ENCODE measurements around the gene TSLP. TPM values are rescaled to one million over a fixed set of nuclear protein-coding genes. Genes with fewer than 3 reads are reported as not detected.
A peak's percentile ranks its signal among the peaks of the same experiment; 100 is the strongest.

The TSLP gene
- 0.15 and 0.28 TPM in 2 replicates for total RNA-seq (2014; rRNA removed; shearing (Covaris generic))

GRCh38 chr5:111071413-111071812, at the start of gene TSLP:
TSLP (plus strand) TSS chr5:111071713; CDS start chr5:111071891, 178 bp downstream.
- no peak for DNase-seq
- H3K27me3 ChIP-seq (ENCODE audit: control insufficient read depth, insufficient read depth, low read length): peaks cover 64% of the 10 kb centered on the region
- H3K4me3 ChIP-seq (ENCODE audit: insufficient read depth, low read depth, low read length): peak within 1 kb of the TSS; percentile 51
- H3K36me3 ChIP-seq (replicated peaks; ENCODE audit: control insufficient read depth, insufficient read depth, low read length): no peaks in the 10 kb centered on the region; the same call in 1 of the 2 replicates

- H3K4me3 ChIP-seq (ENCODE audit: insufficient read depth, low read depth, low read length): no peak overlapping the region
- no peaks in the 10 kb centered on the region for H3K36me3 ChIP-seq (replicated peaks; ENCODE audit: control insufficient read depth, insufficient read depth, low read length)
- no peak for DNase-seq
- no peaks in the 10 kb centered on the region for H3K27me3 ChIP-seq (ENCODE audit: control insufficient read depth, insufficient read depth, low read length)
Measured at GRCh38 chr5:111022301-111022700, 49.2 kb upstream of the TSLP start.

GRCh38 chr5:111028865-111029264, 42.6 kb upstream of the TSLP start:
- DNase-seq: no peak
- H3K27me3 ChIP-seq (ENCODE audit: control insufficient read depth, insufficient read depth, low read length): no peaks in the 10 kb centered on the region
- H3K36me3 ChIP-seq (replicated peaks; ENCODE audit: control insufficient read depth, insufficient read depth, low read length): no peaks in the 10 kb centered on the region
- no peak overlapping the region for H3K4me3 ChIP-seq (ENCODE audit: insufficient read depth, low read depth, low read length)

- peak; percentile 17 for DNase-seq
Measured at GRCh38 chr5:111043712-111044506, 27.6 kb upstream of the TSLP start.

GRCh38 chr5:111058064-111058463, 13.4 kb upstream of the TSLP start:
- H3K4me3 ChIP-seq (ENCODE audit: insufficient read depth, low read depth, low read length): no peak overlapping the region
- no peaks in the 10 kb centered on the region for H3K36me3 ChIP-seq (replicated peaks; ENCODE audit: control insufficient read depth, insufficient read depth, low read length)
- no peak for DNase-seq
- no peaks in the 10 kb centered on the region for H3K27me3 ChIP-seq (ENCODE audit: control insufficient read depth, insufficient read depth, low read length)

More at GRCh38 chr5:111043712-111044506, 27.6 kb upstream of the TSLP start:
- H3K36me3 ChIP-seq (replicated peaks; ENCODE audit: control insufficient read depth, insufficient read depth, low read length): no peaks in the 10 kb centered on the region
- no peak overlapping the region for H3K4me3 ChIP-seq (ENCODE audit: insufficient read depth, low read depth, low read length)
- no peaks in the 10 kb centered on the region for H3K27me3 ChIP-seq (ENCODE audit: control insufficient read depth, insufficient read depth, low read length)

- no peak for DNase-seq
- no peaks in the 10 kb centered on the region for H3K36me3 ChIP-seq (replicated peaks; ENCODE audit: control insufficient read depth, insufficient read depth, low read length)
- no peak overlapping the region for H3K4me3 ChIP-seq (ENCODE audit: insufficient read depth, low read depth, low read length)
- no peaks in the 10 kb centered on the region for H3K27me3 ChIP-seq (ENCODE audit: control insufficient read depth, insufficient read depth, low read length)
Measured at GRCh38 chr5:111060169-111060568, 11.3 kb upstream of the TSLP start.

GRCh38 chr5:111061618-111062017, 9.9 kb upstream of the TSLP start:
- Histone ChIP-seq H3K36me3 (replicated peaks; ENCODE audit: control insufficient read depth, insufficient read depth, low read length) (no peaks in the 10 kb centered on the region), H3K27me3 (ENCODE audit: control insufficient read depth, insufficient read depth, low read length) (no peaks in the 10 kb centered on the region), H3K4me3 (ENCODE audit: insufficient read depth, low read depth, low read length) (no peak overlapping the region)
- DNase-seq: no peak

GRCh38 chr5:111063709-111064322, 7.7 kb upstream of the TSLP start:
- no peak for DNase-seq
- peaks cover 7% of the 10 kb centered on the region for H3K27me3 ChIP-seq (ENCODE audit: control insufficient read depth, insufficient read depth, low read length)
- H3K4me3 ChIP-seq (ENCODE audit: insufficient read depth, low read depth, low read length): no peak overlapping the region
- no peaks in the 10 kb centered on the region for H3K36me3 ChIP-seq (replicated peaks; ENCODE audit: control insufficient read depth, insufficient read depth, low read length)

GRCh38 chr5:111066261-111066938, 5.1 kb upstream of the TSLP start:
- DNase-seq: no peak
- no peak overlapping the region for H3K4me3 ChIP-seq (ENCODE audit: insufficient read depth, low read depth, low read length)
- H3K27me3 ChIP-seq (ENCODE audit: control insufficient read depth, insufficient read depth, low read length): peaks cover 32% of the 10 kb centered on the region
- no peaks in the 10 kb centered on the region; the same call in 1 of the 2 replicates for H3K36me3 ChIP-seq (replicated peaks; ENCODE audit: control insufficient read depth, insufficient read depth, low read length)

- Histone ChIP-seq H3K36me3 (replicated peaks; ENCODE audit: control insufficient read depth, insufficient read depth, low read length) (no peaks in the 10 kb centered on the region; the same call in 1 of the 2 replicates), H3K4me3 (ENCODE audit: insufficient read depth, low read depth, low read length) (no peak overlapping the region), H3K27me3 (ENCODE audit: control insufficient read depth, insufficient read depth, low read length) (peaks cover 50% of the 10 kb centered on the region)
- no peak for DNase-seq
Measured at GRCh38 chr5:111068213-111068612, 3.3 kb upstream of the TSLP start.

GRCh38 chr5:111069839-111070238, 1.7 kb upstream of the TSLP start:
- H3K36me3 ChIP-seq (replicated peaks; ENCODE audit: control insufficient read depth, insufficient read depth, low read length): no peaks in the 10 kb centered on the region; the same call in 1 of the 2 replicates
- peak overlapping the region; percentile 51; the same call in 1 of the 2 replicates for H3K4me3 ChIP-seq (ENCODE audit: insufficient read depth, low read depth, low read length)
- H3K27me3 ChIP-seq (ENCODE audit: control insufficient read depth, insufficient read depth, low read length): peaks cover 62% of the 10 kb centered on the region
- DNase-seq: no peak

- H3K36me3 ChIP-seq (replicated peaks; ENCODE audit: control insufficient read depth, insufficient read depth, low read length): no peaks in the 10 kb centered on the region; the same call in 1 of the 2 replicates
- H3K4me3 ChIP-seq (ENCODE audit: insufficient read depth, low read depth, low read length): peak overlapping the region; percentile 51
- H3K27me3 ChIP-seq (ENCODE audit: control insufficient read depth, insufficient read depth, low read length): peaks cover 64% of the 10 kb centered on the region
- peak; percentile 78 for DNase-seq
Measured at GRCh38 chr5:111070272-111071134, 1.0 kb upstream of the TSLP start.

GRCh38 chr5:111072949-111073682, 1.6 kb downstream of the TSLP start:
- DNase-seq: peak; percentile 77
- Histone ChIP-seq H3K36me3 (replicated peaks; ENCODE audit: control insufficient read depth, insufficient read depth, low read length) (no peaks in the 10 kb centered on the region; the same call in 1 of the 2 replicates), H3K27me3 (ENCODE audit: control insufficient read depth, insufficient read depth, low read length) (peaks cover 64% of the 10 kb centered on the region), H3K4me3 (ENCODE audit: insufficient read depth, low read depth, low read length) (peak overlapping the region; percentile 71)

Measured in H7 (cell line).